Measurements from ENCODE around the gene DPF1.

DPF1 gene

GRCh38 chr19:38170334-38170733 lies 53.7 kb downstream of the DPF1 start:
- TF ChIP-seq, protein P1, sequence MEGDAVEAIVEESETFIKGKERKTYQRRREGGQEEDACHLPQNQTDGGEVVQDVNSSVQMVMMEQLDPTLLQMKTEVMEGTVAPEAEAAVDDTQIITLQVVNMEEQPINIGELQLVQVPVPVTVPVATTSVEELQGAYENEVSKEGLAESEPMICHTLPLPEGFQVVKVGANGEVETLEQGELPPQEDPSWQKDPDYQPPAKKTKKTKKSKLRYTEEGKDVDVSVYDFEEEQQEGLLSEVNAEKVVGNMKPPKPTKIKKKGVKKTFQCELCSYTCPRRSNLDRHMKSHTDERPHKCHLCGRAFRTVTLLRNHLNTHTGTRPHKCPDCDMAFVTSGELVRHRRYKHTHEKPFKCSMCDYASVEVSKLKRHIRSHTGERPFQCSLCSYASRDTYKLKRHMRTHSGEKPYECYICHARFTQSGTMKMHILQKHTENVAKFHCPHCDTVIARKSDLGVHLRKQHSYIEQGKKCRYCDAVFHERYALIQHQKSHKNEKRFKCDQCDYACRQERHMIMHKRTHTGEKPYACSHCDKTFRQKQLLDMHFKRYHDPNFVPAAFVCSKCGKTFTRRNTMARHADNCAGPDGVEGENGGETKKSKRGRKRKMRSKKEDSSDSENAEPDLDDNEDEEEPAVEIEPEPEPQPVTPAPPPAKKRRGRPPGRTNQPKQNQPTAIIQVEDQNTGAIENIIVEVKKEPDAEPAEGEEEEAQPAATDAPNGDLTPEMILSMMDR (IDR thresholded peaks at IDR 0.05) = no peak
- H3K9me3 ChIP-seq = no peaks in the 10 kb centered on the region
- DNase-seq = no peak
- peaks cover 0 to 40% (median 15%) of the 10 kb centered on the region in 3 donors for H3K36me3 ChIP-seq
- H3K4me3 ChIP-seq = no peak overlapping the region
- intact Hi-C loops (cut with DNase I; ENCODE audit: low total_unique reads) = no loop called here
- H3K27ac ChIP-seq = no peak overlapping the region
- no peaks in the 10 kb centered on the region for H3K27me3 ChIP-seq
- H3K4me1 ChIP-seq = no peaks in the 10 kb centered on the region

DNA sequence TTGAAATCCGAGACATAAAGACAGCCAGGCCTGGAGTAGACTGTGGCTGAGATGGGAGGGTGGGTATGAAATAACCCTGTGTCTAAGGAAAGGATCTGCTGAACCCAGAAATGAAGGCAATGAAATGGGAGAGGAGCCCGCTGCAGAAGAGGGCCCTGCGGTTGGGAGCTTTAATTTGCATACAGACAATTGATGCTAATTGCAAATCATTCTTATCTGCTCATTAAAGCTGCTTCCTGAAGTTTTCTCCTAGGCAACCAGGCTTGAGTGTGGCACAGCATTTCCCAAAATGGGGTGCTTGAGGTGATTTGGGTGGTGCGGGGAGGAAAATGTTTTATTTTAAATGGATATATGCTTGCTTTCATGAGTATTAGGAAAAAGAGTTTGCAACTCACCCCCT lies 55.4 kb downstream of the DPF1 start:
- H3K9me3 ChIP-seq = no peaks in the 10 kb centered on the region
- TF ChIP-seq, protein P1 (IDR thresholded peaks at IDR 0.05) = no peak
- intact Hi-C loops (cut with DNase I; ENCODE audit: low total_unique reads) = no loop called here
- no peaks in the 10 kb centered on the region for H3K27me3 ChIP-seq
- H3K4me3 ChIP-seq = no peak overlapping the region
- H3K4me1 ChIP-seq = no peaks in the 10 kb centered on the region
- peaks cover 0 to 57% (median 30%) of the 10 kb centered on the region in 3 donors for H3K36me3 ChIP-seq
- H3K27ac ChIP-seq = no peak overlapping the region
- DNase-seq = no peak

DNA sequence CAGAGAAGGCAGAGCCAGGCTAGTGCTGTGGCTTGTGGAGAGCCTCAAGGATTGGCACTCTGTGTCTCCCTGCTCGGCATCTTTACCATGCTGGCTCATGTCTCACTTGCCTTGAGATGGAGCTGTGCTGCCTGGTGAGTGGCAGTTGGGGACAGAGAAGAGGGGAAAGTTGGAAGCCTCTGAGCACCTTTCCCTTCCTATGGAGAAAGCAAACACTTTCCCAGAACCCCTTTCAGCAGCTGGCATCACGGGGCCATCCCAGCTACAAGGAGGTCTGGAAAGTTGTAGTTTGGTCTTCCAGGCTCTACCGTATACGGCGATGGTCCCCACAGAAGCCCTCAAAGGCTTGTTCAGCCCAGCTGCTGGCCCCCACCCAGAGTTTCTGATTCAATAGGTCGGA lies 58.7 kb downstream of the DPF1 start:
- H3K36me3 ChIP-seq = peaks cover 18 to 86% (median 48%) of the 10 kb centered on the region in 3 donors
- DNase-seq = no peak
- no peaks in the 10 kb centered on the region for H3K4me1 ChIP-seq
- H3K4me3 ChIP-seq = no peak overlapping the region
- no peaks in the 10 kb centered on the region for H3K27me3 ChIP-seq
- peaks cover 0 to 13% (median 11%) of the 10 kb centered on the region in 3 donors for H3K9me3 ChIP-seq
- intact Hi-C loops (cut with DNase I; ENCODE audit: low total_unique reads) = no loop called here
- TF ChIP-seq, protein P1 (IDR thresholded peaks at IDR 0.05) = no peak
- H3K27ac ChIP-seq = no peak overlapping the region

GRCh38 chr19:38164526-38164925 lies 59.5 kb downstream of the DPF1 start:
- no peak overlapping the region for H3K27ac ChIP-seq
- peaks cover 26 to 94% (median 50%) of the 10 kb centered on the region in 3 donors for H3K36me3 ChIP-seq
- H3K4me3 ChIP-seq = no peak overlapping the region
- peaks cover 0 to 13% (median 11%) of the 10 kb centered on the region in 3 donors for H3K9me3 ChIP-seq
- no peaks in the 10 kb centered on the region for H3K27me3 ChIP-seq
- H3K4me1 ChIP-seq = no peaks in the 10 kb centered on the region
- no peak for DNase-seq
- TF ChIP-seq, protein P1 (IDR thresholded peaks at IDR 0.05) = no peak
- intact Hi-C loops (cut with DNase I; ENCODE audit: low total_unique reads) = no loop called here

GRCh38 chr19:38163419-38164290 lies 60.4 kb downstream of the DPF1 start:
- H3K4me1 ChIP-seq = no peaks in the 10 kb centered on the region
- DNase-seq = no peak

More at GRCh38 chr19:38163419-38164290, 60.4 kb downstream of the DPF1 start:
- no peak overlapping the region for H3K4me3 ChIP-seq
- no peaks in the 10 kb centered on the region for H3K27me3 ChIP-seq
- intact Hi-C loops (cut with DNase I; ENCODE audit: low total_unique reads) = no loop called here
- peaks cover 0 to 13% (median 11%) of the 10 kb centered on the region in 3 donors for H3K9me3 ChIP-seq
- peaks cover 27 to 96% (median 59%) of the 10 kb centered on the region in 3 donors for H3K36me3 ChIP-seq
- H3K27ac ChIP-seq = no peak overlapping the region
- TF ChIP-seq, protein P1 (IDR thresholded peaks at IDR 0.05) = no peak
